Measurements from ENCODE around the gene VAV2.
A peak's percentile ranks its signal among the peaks of the same experiment; 100 is the strongest.
"Not testable (repeated sequence)": the region's sequence is repeated elsewhere in the genome, so short reads cannot be mapped to it uniquely, and the experiment has no call there.

The VAV2 gene

DNA sequence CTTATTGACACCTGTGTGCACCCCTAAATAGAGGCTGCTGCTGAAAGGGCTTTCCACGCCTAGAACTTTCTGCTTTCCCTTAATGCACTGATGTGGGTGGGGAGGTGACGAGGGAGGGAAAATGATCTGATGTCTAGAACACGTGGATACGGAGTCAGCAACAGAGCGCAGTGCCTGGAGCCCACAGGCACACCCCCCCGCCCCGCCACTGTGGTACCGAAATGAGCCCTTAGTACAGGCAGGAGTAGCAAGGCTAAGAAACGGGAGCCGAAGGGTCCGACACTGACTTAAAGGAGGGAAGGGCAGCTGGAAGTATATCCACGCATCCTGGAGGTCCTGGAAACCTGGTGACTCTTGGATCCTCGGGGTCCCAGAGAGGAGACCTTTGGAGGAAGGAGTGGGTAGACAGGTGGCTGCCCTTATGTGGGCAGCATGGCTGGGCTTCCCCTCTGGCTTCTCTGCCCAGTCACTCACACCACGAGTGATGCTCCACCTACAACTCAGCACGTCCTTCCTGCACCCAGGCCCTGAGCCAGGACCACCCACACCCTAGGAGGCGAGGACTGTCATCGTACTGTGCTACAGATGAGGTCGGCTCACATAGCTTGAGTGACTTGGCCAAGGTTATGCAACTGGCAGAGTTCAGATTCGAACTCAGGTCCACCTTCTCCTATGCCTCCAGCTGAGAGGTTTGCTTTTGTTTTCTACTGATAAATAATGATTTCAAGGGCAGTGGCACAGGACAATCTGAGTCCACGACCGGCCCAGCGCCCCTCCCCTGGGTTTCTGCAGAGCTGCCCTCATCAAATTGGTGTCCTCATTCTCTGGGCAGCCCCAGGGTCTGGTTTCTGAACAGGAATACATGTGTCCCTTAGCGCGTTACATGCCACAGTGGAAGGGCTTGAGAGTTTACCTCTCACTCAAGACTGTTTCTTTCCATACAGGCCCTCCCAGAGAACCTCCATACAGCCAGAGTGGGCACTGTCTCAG is 4.7 kb upstream of the VAV2 start:
- DNase-seq (ENCODE audit: low spot score), result no peak

DNA sequence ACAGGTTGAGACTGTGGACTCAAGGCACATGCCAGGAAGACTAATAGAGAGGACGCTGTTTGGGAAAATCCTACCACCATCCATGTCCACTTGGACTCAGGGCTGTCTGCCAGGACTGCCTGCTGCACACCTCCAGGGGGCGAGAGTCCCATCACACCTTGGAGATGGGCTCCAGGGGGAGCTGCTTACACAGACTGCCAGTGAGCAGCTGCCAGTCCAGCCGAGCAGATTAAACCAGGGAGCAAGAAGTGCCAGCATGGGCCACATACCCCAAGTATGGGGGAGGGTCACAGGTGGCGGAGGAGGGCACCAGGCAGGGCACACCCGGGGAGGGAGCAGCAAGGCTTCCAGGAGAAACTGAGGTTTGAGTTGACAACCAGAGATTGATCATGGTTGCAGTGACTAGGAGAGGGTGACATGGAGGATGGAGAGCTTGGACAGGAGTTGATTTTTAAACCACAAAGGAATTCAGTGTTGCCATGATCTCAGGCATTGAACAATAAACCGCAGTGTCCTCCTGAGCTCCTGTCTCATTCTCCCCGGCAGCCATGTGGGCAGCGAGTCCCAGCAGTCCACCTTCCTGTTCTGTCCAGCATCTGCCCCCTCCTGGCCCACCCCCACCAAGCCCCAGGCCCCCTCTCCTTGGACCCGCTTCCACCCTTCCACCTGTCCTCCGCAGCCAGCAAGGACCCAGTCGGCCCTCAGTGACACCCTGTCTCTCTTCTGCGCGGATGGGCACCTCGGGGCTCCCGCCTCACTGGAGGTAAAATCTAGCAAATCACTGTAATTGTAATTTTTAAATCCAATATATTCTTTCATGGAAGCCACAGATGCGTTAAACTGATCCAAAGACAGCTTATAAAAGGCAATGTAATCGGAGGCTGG is 3.1 kb upstream of the VAV2 start:
- DNase-seq (ENCODE audit: low spot score), result peak; percentile 74

DNA sequence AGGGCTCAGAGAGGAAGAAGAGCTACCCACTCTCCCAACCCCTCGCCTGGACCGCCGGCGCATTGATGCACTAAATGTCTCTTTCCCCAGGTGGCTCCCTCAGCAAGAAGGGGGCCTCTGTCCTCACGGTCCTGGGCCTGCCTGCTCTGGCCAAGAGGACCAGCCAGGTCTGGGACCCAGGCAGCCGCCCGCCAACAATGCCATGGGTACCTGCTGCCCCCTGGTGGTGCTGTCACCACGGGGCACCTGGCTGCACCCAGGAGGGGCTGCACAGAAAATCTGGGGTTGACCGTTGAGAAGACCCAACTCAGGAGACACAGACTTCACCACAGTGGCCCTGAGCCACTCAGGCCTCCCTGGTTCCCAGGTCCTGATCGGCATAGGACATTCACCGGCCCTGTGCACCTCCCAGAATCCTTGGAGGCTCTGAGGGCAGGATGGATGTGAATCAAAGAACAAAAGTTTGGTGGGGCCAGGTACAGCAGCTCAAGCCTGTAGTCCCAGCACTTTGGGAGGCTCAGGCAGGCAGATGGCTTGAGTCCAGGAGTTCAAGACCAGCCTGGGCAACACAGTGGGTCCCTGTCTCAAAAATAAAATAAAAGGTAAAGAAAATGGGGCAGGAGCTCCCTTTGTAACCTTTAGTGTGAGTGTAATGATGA is 2.4 kb upstream of the VAV2 start:
- DNase-seq (ENCODE audit: low spot score), result peak; percentile 80

DNA sequence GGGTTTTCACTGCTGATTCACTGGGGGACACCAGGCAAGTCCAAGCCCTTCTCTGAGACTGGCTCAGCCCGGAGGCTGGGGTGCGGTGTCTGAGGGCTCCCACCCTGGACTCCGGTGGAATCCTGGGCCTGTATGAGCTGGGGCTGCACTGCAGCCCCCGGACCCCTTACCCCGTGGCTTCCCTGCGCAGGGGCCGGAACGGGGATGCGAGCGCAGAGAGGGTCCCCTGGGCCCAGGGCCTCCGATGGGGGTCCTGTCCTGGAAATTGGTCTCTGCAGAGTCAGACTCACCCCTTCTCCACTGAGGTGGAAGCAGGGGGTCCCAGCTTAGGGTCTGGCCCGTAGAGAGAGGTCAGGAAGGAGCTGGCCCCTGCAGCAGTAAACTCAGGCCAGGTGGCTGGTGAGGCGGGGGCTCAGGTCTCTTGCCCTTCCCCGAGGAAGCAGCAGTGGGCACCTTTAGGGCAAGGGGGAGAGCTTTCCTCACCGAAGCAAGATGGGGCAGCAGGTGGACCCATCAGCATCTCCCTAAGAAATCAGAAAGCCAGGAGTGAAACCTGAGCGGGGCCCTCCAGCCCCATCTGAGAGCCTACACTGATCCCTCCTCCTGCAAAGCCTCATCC is 1.6 kb upstream of the VAV2 start:
- DNase-seq (ENCODE audit: low spot score), result no peak

DNA sequence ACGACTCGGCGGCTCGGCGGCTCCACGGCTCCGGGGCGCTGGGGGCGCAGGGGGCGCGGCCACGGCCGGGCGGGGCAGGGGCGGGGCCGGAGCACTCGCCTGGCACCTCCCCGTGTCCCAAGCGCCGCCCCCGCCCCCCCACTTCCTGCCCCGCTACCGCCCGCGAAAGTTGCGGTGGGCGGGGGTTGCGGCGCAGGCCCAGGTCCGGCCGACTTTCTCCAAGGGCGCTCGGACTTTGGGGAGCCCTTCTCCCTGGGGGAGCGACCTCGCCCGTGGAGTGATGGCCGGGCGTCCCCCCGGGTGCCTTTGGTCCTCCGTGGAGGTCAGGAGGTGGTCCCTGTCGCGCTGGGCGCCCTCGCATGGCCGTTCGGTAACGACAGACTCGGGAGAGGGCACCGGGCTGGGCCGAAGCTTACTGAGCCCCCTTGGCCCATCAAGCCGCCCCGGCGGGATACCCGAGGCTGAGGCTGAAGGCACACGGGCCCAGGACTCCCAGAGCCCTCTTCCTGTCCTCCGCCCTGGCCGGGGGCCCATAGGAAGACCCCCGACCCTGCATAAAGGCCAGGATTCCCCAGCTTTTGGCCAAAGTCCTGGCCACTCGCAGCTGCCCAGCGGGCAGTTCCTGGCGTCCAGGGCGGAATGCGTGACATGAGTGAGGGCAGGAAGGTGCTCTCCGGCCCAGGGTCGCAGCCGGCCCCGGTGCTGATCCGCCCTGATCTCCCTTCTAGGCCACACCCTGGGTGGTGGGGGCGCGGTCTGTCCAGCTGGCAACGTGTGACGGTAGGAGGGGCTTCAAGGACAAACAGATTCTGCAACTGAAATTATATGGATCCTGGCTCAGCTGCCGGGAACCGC is 883 bp upstream of the VAV2 start:
- peak; percentile 95 for DNase-seq (ENCODE audit: low spot score)

DNA sequence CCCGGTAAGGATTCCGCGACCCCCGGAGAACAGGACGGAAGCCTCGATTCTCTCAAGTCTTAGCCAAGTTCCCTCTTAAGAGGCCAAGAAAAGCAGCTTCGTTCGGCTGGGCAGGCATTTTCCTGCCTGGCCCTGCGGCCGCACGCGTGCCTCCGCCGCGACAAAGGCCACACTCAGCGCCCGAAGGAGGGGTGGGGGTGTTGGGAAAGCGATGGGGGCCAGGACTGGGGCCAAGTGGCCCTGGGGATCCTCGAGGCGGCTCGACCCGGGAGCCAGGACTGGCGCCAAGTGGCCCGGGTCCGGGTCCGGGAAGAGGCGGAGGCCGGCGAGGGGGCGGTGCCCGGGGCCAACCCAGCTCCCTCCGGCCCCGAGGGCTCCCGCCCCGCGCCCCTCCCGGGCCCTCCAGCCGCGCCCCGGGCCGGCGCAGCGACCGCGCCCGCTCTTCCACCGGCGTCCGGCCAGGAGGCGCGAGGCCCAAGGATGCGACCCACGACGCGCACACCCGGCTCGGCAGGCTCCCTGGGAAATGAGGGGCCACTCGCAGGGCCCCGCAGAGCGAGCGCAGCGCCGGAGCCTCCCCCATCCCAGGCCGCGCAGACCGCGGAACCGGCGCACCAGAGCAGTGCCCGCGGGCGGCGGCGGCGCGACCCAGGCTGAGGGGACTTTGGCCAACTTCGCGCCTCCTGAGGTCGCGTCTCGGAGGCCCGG is 756 bp downstream of the VAV2 start:
- peak; percentile 35 for DNase-seq (ENCODE audit: low spot score)

DNA sequence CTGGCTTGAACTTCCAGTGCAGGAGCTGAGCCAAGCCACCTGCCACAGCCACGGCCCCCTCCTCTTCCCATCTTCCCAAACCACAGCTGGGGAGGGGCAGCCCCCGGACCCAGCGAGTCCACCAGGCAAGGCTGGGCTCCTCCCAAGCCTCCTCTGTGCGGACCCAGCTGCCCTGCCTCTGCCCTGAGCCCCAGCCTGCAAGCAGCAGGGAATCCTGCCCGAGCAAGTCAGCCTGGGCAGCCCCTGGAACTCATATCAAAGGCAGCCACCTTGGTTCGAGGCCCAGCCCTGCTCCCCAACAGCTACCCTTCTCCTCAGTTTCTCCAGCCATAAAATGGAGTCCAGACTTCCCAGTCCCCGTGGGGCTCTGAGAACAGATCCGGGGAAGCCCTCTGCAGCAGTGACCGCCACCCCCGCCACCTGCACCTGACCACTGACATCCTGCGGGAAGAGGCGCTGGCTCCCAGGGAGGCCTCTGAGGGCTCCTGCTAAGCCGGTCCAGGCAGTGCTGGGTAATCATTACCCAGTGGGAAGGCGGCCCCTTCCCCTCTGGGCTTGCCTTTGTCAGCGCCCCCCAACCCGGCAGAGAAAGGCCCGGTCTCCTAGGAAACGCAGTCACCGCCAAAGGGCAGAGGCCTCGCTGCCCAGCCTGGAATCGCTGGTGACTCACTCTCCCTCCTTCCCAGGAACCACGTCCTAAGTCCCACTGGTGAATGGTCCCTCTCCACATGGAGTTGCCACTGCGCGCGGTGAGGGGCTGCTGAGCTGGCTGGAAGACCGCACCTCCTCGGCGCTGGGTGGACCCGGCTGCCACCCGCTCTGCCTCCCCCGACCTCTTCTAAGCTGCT is 1.5 kb downstream of the VAV2 start:
- DNase-seq (ENCODE audit: low spot score), result peak; percentile 94

DNA sequence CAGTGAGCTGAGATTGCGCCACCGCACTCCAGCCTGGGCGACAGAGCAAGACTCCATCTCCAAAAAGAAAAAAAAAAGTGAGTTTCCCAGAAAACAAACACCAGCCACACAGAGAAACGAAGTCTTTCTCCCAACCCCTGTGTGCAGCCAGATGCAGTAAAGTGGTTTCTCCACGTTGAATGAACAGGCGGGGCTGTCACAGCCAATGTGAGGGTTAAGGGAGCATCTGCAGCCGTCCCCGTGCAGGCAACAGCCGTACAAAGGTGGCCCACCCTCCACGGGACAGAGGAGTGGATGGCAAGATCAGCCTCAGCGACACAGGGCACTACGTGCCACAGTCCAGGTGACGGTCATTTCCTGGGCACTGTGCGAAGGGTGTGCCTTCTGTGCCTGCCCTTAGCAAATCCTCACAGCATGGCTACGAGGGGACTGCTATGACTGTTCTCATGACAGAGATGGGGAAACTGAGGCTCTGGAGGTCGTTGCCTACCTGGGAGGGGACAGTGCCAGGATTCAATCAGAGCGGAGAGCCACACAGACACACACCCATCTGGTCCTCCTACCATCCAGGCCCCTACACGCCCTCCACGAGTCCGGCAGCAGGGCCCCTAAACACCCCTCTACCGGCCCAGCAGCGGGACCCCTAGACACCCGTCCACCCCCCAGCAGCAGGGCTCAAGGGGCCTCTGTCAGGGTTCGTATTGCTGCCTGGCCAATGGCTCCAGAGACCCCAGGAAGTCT is 2.3 kb downstream of the VAV2 start:
- no peak for DNase-seq (ENCODE audit: low spot score)

DNA sequence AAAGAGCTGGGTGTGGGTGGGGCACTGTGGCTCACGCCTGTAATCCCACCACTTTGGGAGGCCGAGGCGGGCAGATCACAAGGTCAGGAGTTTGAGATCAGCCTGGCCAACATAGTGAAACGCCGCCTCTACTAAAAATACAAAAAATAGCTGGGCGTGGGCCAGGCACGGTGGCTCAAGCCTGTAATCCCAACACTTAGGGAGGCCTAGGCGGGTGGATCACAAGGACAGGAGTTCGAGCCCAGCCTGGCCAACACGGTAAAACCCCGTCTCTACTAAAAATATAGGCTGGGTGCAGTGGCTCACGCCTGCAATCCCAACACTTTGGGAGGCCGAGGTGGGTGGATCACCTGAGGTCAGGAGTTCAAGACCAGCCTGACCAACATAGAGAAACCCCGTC is 3.4 kb downstream of the VAV2 start:
- not testable (repeated sequence) for DNase-seq (ENCODE audit: low spot score)

DNA sequence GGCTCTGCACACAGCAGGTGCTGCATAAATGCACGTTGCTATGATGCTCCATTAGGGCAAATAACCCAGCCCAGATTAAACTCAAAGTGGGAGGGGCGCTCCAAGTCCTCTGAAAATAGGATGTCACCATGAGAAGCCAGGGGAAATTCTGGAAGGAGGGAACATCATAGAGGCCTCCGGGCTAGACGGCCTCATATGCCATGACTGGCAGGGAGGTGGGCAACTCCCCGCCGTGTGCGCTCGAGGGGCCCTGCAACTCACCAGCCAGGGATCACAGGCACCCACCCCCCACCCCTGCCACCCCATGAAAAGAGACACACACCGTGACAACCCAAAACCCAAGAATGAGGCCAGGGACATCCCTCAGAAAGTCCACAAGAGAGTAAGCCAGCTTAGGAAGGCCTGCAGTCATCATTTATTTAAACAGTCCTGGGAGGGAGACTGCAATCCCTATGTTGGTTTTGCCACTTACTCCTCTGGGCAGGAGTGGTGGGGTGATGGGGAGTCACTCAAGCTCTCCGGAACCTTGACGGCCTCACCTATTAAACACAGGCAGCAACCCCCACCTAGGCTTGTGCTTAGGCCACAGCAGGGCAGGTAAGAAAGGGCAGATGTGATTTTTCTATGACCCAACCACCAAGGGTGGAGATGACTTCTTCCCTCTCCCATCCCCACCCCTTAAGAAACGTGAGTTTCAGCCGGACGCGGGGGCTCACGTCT is 4.0 kb downstream of the VAV2 start:
- no peak for DNase-seq (ENCODE audit: low spot score)

DNA sequence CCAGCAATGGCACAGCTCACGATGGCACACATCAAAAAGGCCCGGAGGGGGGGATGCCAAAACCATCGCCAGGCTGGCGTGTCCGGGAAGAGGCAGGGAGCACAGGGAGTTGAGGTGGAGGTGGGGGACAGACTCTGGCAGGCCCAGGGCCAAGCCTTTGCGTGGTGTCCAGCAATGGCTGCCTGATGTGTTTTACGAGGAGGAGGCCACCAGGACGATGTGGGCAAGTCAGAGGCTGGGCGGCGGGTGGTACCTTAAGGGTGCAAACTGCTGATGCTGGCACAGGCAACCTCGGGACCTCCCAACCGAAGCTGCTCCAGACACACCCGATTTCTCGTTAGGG is 4.7 kb downstream of the VAV2 start:
- DNase-seq (ENCODE audit: low spot score), result no peak

DNA sequence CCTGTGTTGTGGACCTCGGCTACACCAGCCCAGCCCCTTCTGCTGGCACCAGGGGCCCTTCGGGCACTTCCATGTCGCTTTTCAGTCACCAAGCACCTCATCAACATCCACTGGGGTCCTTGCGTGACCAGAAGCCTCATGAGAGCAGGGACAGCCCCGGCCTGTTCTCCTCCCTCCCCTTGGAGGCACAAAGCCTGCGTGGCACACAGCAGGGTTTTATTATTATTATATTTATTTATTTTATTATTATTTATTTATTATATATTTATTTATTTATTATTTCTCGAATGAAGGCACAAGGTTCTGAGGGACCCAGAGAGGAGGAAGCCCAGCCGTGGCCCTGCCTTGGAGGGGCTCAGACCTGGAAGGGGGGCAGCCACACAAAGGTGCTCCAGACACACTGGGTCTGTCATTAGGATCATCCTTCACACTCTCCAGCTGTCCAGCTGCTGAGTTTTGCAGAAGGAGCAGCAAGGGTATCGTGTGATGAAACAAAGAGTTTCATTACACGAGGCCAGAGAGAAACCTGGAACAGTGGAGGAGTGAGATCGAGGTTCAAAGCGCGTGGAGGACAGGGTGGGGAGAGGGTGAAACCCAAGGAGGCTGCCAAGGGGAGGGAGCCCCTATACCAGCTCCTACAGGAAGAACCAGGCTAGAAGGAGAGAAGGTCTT is 5.2 kb downstream of the VAV2 start:
- no peak for DNase-seq (ENCODE audit: low spot score)

DNA sequence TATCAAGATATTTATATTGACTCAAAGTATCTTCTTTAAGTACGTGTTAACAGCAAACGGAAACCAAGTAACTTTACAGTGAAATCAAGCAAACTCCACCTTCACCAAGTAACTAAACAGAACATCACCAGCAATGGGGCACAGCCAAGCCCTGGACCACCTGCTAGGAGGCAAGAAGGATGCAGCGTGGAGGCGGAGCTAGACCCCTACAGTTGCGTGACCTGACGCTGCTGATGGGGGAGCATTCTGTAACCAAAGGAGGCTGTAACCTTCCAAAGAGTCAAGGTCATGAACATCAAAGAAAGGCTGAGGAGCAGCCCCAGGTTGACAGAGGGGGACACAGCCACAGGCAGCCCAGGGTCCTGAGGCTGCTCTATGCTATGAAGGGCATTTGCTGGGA is 6.1 kb downstream of the VAV2 start:
- no peak for DNase-seq (ENCODE audit: low spot score)

DNA sequence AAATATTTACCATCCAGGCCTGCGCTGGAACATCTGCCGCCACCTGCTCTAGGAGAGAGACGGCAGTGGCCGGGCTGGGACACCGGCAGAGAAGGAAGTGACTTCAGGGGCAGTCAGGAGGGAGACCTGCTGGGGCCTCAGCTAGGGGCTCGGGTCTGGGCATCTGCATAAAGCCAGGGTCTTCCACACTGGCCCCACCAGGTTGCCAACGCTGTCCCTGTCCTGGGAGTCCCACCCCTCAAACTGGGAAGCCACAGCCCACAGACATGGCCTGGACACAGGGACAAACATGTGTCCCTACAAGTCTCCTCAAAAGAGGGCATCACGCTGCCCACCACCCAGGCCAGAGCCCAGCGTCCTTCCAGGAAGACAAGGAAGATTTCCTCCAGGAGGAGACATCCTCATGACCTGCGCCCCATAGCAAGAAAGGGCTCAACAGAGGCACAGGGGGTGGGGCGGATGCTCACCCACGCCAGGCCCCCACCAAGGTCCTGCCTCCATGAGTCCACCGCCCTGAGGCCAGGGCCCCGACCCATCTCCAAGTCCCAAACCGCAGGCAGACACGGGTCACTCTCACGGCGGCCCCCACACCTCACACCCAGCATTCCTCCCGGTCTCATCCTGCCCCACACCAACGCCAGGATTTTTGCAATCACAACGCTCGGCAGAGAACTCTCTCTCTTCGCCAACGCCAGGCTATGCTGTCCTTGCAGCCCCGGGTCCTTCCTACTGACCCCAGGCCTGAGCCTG is 9.0 kb downstream of the VAV2 start:
- DNase-seq (ENCODE audit: low spot score), result no peak

DNA sequence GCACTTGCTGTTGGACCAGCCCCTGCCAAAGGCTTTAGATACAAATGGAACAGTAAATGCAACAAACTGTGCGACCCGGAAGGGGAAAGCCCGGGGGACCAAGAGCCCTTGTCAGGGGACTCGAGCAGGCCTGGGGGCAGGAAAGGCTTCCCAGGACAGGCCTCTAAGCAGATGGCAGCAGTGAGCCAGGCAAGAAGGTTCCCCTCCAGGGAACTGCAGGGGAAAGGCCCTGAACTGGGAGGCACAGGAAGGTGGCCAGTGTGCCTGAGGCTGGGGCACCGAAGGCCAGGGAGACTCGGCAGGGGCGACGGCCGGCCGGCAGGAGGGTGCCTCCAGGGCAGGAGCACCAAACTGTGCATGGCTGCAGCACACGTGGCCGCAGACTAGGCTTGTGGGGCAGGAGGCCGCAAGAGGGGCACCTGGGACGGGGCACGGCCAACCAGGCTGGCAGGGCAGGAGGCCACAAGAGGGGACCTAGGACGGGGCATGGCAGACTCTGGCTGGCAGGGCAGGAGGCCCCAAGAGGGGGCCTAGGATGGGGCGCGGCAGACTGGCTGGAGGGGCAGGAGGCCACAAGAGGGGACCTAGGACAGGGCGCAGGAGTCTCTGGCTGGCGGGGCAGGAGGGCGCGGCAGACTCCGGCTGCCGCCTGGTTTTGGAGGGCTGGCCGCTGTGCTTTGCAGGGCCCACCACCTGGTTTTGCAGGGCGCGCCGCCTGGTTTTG is 10.0 kb downstream of the VAV2 start:
- DNase-seq (ENCODE audit: low spot score), result no peak

DNA sequence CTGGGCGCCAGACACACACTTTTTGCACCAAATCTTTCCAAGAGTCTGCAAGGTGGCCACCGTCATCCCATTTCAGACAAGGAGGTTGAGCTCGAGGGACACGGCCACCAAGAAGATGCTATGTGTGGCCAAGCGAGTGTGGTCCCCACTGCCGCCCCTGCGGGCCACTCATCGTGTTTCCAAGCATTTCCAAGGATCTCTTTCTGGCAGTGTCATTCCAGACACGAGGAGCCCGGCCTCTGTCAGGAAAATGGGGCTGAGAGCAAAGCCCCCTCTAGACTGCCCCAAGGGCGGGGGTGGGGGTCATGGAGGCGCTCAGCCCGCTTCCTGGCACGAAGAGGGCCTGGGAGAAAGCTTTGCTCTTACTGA is 10.6 kb downstream of the VAV2 start:
- no peak for DNase-seq (ENCODE audit: low spot score)

Measured in RKO (cell line).